ENCODE results near the gene PRKRA.
"Not testable (repeated sequence)": the region's sequence is repeated elsewhere in the genome, so short reads cannot be mapped to it uniquely, and the experiment has no call there.

Gene PRKRA

GRCh38 chr2:178457390-178457886, 6.5 kb upstream of the PRKRA start:
- no peak for DNase-seq (ENCODE audit: low read depth)

- DNase-seq (ENCODE audit: low read depth): no peak
Observed at GRCh38 chr2:178455947-178456346, 5.0 kb upstream of the PRKRA start.

GRCh38 chr2:178452870-178453269, 1.9 kb upstream of the PRKRA start:
- no peak for DNase-seq (ENCODE audit: low read depth)

GRCh38 chr2:178452334-178452733, 1.4 kb upstream of the PRKRA start:
- DNase-seq (ENCODE audit: low read depth): no peak

- DNase-seq (ENCODE audit: low read depth): no peak
Observed at GRCh38 chr2:178450524-178450773, 526 bp downstream of the PRKRA start.

GRCh38 chr2:178449700-178450523, 1.1 kb downstream of the PRKRA start:
- no peak for DNase-seq (ENCODE audit: low read depth)

GRCh38 chr2:178448968-178449661, 1.9 kb downstream of the PRKRA start:
- DNase-seq (ENCODE audit: low read depth): no peak

- DNase-seq (ENCODE audit: low read depth): no peak
Observed at GRCh38 chr2:178441426-178441825, 9.5 kb downstream of the PRKRA start.

- no peak for DNase-seq (ENCODE audit: low read depth)
Observed at GRCh38 chr2:178436662-178437061, 14.3 kb downstream of the PRKRA start.

GRCh38 chr2:178429336-178429735, 21.6 kb downstream of the PRKRA start:
- DNase-seq (ENCODE audit: low read depth): no peak

- no peak for DNase-seq (ENCODE audit: low read depth)
Observed at GRCh38 chr2:178428396-178428806, 22.6 kb downstream of the PRKRA start.

- DNase-seq (ENCODE audit: low read depth): no peak
Observed at GRCh38 chr2:178427458-178427857, 23.5 kb downstream of the PRKRA start.

GRCh38 chr2:178426388-178426787, 24.6 kb downstream of the PRKRA start:
- no peak for DNase-seq (ENCODE audit: low read depth)

GRCh38 chr2:178425255-178425827, 25.6 kb downstream of the PRKRA start:
- no peak for DNase-seq (ENCODE audit: low read depth)

GRCh38 chr2:178423746-178424145, 27.2 kb downstream of the PRKRA start:
- DNase-seq (ENCODE audit: low read depth): not testable (repeated sequence)

GRCh38 chr2:178422097-178422496, 28.9 kb downstream of the PRKRA start:
- DNase-seq (ENCODE audit: low read depth): no peak

GRCh38 chr2:178420463-178420999, 30.4 kb downstream of the PRKRA start:
- no peak for DNase-seq (ENCODE audit: low read depth)

GRCh38 chr2:178419123-178419522, 31.9 kb downstream of the PRKRA start:
- no peak for DNase-seq (ENCODE audit: low read depth)

- DNase-seq (ENCODE audit: low read depth): no peak
Observed at GRCh38 chr2:178418426-178418825, 32.5 kb downstream of the PRKRA start.

- no peak for DNase-seq (ENCODE audit: low read depth)
Observed at GRCh38 chr2:178417916-178418315, 33.1 kb downstream of the PRKRA start.

GRCh38 chr2:178415979-178416378, 35.0 kb downstream of the PRKRA start:
- no peak for DNase-seq (ENCODE audit: low read depth)

GRCh38 chr2:178414266-178415247, 36.4 kb downstream of the PRKRA start:
- DNase-seq (ENCODE audit: low read depth): peak; percentile 56
